ENCODE data around the gene DNAAF3.

Gene DNAAF3

DNA sequence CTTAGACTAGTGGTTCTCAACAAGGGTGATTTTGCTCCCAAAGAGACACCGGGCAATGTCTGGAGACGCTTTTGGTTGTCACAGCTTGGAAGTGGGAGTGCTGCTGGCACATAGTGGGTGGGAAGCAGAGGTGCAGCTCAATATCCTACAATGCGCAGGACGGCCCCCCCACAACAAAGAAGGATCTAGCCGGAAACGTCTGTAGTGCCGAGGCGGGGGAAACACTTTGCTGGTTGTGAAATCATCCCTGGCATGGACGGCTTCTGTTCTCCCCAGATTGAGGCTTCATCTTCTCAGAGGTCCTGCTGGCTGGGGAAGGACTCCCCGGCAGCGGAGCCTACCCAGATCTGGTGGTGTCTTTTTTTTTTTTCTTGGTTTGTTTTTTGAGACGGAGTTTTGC is 27.1 kb upstream of the DNAAF3 start:
- H3K36me3 ChIP-seq (ENCODE audit: control insufficient read depth in 1 of 2, insufficient read depth in 2 of 2, low read depth in 1 of 2, low read length in 2 of 2): peaks cover 0 to 11% of the 10 kb centered on the region in 2 experiments
- no peak overlapping the region for H3K4me2 ChIP-seq (ENCODE audit: low read length, poor library complexity, severe bottlenecking)
- 91% methylated on average over 12 of the region's 12 CpGs for WGBS
- no peak for DNase-seq
- H2BK12ac ChIP-seq (ENCODE audit: low read length in 2 of 2): no peak overlapping the region
- no peak overlapping the region for H3K23ac ChIP-seq (ENCODE audit: low read length in 2 of 2)
- H2BK5ac ChIP-seq (ENCODE audit: low read depth, low read length, poor library complexity, severe bottlenecking): no peak overlapping the region
- no peak overlapping the region for H2AFZ ChIP-seq (ENCODE audit: low read depth, low read length)
- no peak overlapping the region for H3K4ac ChIP-seq (ENCODE audit: low read depth in 1 of 2, low read length in 2 of 2)
- no peaks in the 10 kb centered on the region for H3K79me1 ChIP-seq (replicated peaks; ENCODE audit: low read length, poor library complexity, severe bottlenecking)
- H4K91ac ChIP-seq (ENCODE audit: low read length): no peak overlapping the region
- no peak overlapping the region for H2BK120ac ChIP-seq (ENCODE audit: low read depth, low read length)
- H2BK15ac ChIP-seq (ENCODE audit: low read depth, poor library complexity, severe bottlenecking): no peak overlapping the region
- H3K9me3 ChIP-seq (ENCODE audit: control insufficient read depth, low read length): no peaks in the 10 kb centered on the region
- H4K8ac ChIP-seq (ENCODE audit: low read length): no peak overlapping the region
- peaks cover 6% of the 10 kb centered on the region for H3K4me1 ChIP-seq (ENCODE audit: control insufficient read depth, insufficient read depth, low read depth, low read length)
- no peak overlapping the region for H3K27ac ChIP-seq (ENCODE audit: low read length, poor library complexity, severe bottlenecking)
- peaks cover 0 to 7% of the 10 kb centered on the region in 2 experiments for H3K27me3 ChIP-seq (ENCODE audit: control insufficient read depth in 1 of 2, insufficient read depth in 1 of 2, low read length in 2 of 2)
- H3K9ac ChIP-seq (ENCODE audit: low read length): no peak overlapping the region
- no peak overlapping the region for H3K18ac ChIP-seq (ENCODE audit: low read depth in 1 of 2, low read length in 2 of 2)
- H3K14ac ChIP-seq (ENCODE audit: low read length in 2 of 2): no peak overlapping the region
- no peak overlapping the region for H2AK5ac ChIP-seq (ENCODE audit: low read length, severe bottlenecking)
- H3K4me3 ChIP-seq (ENCODE audit: insufficient read depth in 1 of 2, low read depth in 1 of 2, low read length in 2 of 2): no peak overlapping the region

DNA sequence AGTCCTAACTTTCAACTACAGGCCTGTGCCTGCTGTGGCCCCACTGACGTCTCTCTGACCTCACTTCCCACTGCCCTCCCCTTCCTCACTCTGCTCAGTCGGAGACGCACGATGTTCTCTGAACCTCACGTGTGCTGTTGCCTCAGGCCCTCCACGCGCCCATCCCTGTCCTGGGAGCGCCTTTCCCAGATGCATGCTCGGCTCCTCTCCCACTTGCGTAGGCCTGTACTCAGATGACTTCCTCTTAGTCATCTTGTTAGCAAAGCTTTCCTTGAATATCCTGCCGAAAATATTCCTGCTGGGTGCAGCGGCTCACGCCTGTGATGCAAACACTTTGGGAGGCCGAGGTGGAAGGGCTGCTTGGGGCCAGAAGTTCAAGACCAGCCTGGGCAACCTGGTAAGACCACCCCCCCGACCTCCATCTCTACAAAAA is 23.0 kb upstream of the DNAAF3 start:
- no peak overlapping the region for H3K23ac ChIP-seq (ENCODE audit: low read length in 2 of 2)
- no peak overlapping the region for H3K4ac ChIP-seq (ENCODE audit: low read depth in 1 of 2, low read length in 2 of 2)
- H4K8ac ChIP-seq (ENCODE audit: low read length): peak overlapping the region; percentile 7
- no peak overlapping the region for H2BK12ac ChIP-seq (ENCODE audit: low read length in 2 of 2)
- no peak overlapping the region for H2BK15ac ChIP-seq (ENCODE audit: low read depth, poor library complexity, severe bottlenecking)
- peak overlapping the region; percentile 56 for H2AFZ ChIP-seq (ENCODE audit: low read depth, low read length)
- H3K9me3 ChIP-seq (ENCODE audit: control insufficient read depth, low read length): no peaks in the 10 kb centered on the region
- H3K36me3 ChIP-seq (ENCODE audit: control insufficient read depth in 1 of 2, insufficient read depth in 2 of 2, low read depth in 1 of 2, low read length in 2 of 2): no peaks in the 10 kb centered on the region
- H3K14ac ChIP-seq (ENCODE audit: low read length in 2 of 2): peak overlapping the region in 1 of 2 experiments; percentile 11
- H3K4me2 ChIP-seq (ENCODE audit: low read length, poor library complexity, severe bottlenecking): no peak overlapping the region
- H3K4me3 ChIP-seq (ENCODE audit: insufficient read depth in 1 of 2, low read depth in 1 of 2, low read length in 2 of 2): no peak overlapping the region
- H3K9ac ChIP-seq (ENCODE audit: low read length): peak overlapping the region; percentile 70
- WGBS: 58% methylated on average over 14 of the region's 15 CpGs
- peak; percentile 92 for DNase-seq
- H2BK120ac ChIP-seq (ENCODE audit: low read depth, low read length): no peak overlapping the region
- H3K18ac ChIP-seq (ENCODE audit: low read depth in 1 of 2, low read length in 2 of 2): peak overlapping the region in 1 of 2 experiments; percentile 43
- peaks cover 6% of the 10 kb centered on the region for H3K4me1 ChIP-seq (ENCODE audit: control insufficient read depth, insufficient read depth, low read depth, low read length)
- H2AK5ac ChIP-seq (ENCODE audit: low read length, severe bottlenecking): no peak overlapping the region
- H3K27ac ChIP-seq (ENCODE audit: low read length, poor library complexity, severe bottlenecking): no peak overlapping the region
- no peak overlapping the region for H4K91ac ChIP-seq (ENCODE audit: low read length)
- H3K79me1 ChIP-seq (replicated peaks; ENCODE audit: low read length, poor library complexity, severe bottlenecking): no peaks in the 10 kb centered on the region
- H2BK5ac ChIP-seq (ENCODE audit: low read depth, low read length, poor library complexity, severe bottlenecking): no peak overlapping the region
- peaks cover 0 to 19% of the 10 kb centered on the region in 2 experiments for H3K27me3 ChIP-seq (ENCODE audit: control insufficient read depth in 1 of 2, insufficient read depth in 1 of 2, low read length in 2 of 2)

DNA sequence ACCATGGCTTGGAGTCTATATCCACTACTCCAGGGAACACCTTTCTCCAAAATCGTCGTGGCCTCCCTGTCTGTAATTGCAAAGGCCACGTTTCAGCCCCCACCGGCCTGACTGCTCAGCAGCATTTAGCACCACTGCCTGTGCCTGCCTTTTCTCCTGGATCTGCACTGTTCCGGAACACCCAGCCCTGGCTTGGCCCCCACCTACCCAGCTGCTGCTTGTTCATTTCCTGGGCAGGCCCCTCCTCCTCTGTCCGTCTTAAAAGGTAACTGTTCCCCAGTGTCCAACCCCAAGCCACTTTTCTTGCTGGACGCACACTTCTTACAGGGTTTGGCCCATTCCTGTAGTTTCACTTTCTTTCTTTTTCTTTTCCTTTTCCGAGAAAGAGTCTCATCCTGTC is 22.2 kb upstream of the DNAAF3 start:
- no peak for DNase-seq
- Histone ChIP-seq H3K36me3 (ENCODE audit: control insufficient read depth in 1 of 2, insufficient read depth in 2 of 2, low read depth in 1 of 2, low read length in 2 of 2) (no peaks in the 10 kb centered on the region), H2BK15ac (ENCODE audit: low read depth, poor library complexity, severe bottlenecking) (no peak overlapping the region), H3K23ac (ENCODE audit: low read length in 2 of 2) (peak overlapping the region in 1 of 2 experiments; percentile 83), H3K79me1 (replicated peaks; ENCODE audit: low read length, poor library complexity, severe bottlenecking) (no peaks in the 10 kb centered on the region), H2AK5ac (ENCODE audit: low read length, severe bottlenecking) (no peak overlapping the region), H3K27me3 (ENCODE audit: control insufficient read depth in 1 of 2, insufficient read depth in 1 of 2, low read length in 2 of 2) (peaks cover 0 to 19% of the 10 kb centered on the region in 2 experiments), H3K18ac (ENCODE audit: low read depth in 1 of 2, low read length in 2 of 2) (peak overlapping the region in 1 of 2 experiments; percentile 78), H4K8ac (ENCODE audit: low read length) (no peak overlapping the region), H2BK12ac (ENCODE audit: low read length in 2 of 2) (peak overlapping the region in 1 of 2 experiments; percentile 31), H3K27ac (ENCODE audit: low read length, poor library complexity, severe bottlenecking) (no peak overlapping the region), H3K4me2 (ENCODE audit: low read length, poor library complexity, severe bottlenecking) (no peak overlapping the region), H2AFZ (ENCODE audit: low read depth, low read length) (no peak overlapping the region), H3K4ac (ENCODE audit: low read depth in 1 of 2, low read length in 2 of 2) (no peak overlapping the region), H3K4me3 (ENCODE audit: insufficient read depth in 1 of 2, low read depth in 1 of 2, low read length in 2 of 2) (no peak overlapping the region), H3K9ac (ENCODE audit: low read length) (peak overlapping the region; percentile 70), H3K4me1 (ENCODE audit: control insufficient read depth, insufficient read depth, low read depth, low read length) (peaks cover 6% of the 10 kb centered on the region), H2BK5ac (ENCODE audit: low read depth, low read length, poor library complexity, severe bottlenecking) (no peak overlapping the region), H2BK120ac (ENCODE audit: low read depth, low read length) (no peak overlapping the region), H4K91ac (ENCODE audit: low read length) (no peak overlapping the region), H3K9me3 (ENCODE audit: control insufficient read depth, low read length) (no peaks in the 10 kb centered on the region), H3K14ac (ENCODE audit: low read length in 2 of 2) (peak overlapping the region in 1 of 2 experiments; percentile 28)
- WGBS: 74% methylated on average over 8 of the region's 8 CpGs

DNA sequence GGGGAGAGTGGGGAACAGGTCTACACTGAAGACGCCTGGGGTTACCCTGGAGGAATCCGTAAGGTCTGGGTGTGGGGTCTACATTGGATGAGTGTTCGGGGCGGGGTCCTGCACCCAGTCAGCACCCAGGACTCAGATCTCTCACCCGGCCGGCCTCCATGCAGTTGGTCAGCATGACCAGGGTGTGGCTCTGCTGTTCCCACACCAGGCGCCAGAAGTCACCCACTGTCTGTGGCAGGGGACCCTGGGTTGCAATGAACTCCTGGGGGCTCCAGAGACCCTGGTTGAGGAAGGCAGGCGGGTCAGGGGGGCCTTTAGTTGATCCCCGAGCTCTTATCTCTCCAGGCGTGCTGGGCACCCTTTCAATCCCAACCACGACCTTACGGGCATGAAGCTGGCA is 19.7 kb upstream of the DNAAF3 start:
- Histone ChIP-seq H2BK12ac (ENCODE audit: low read length in 2 of 2) (no peak overlapping the region), H3K79me1 (replicated peaks; ENCODE audit: low read length, poor library complexity, severe bottlenecking) (no peaks in the 10 kb centered on the region), H2BK15ac (ENCODE audit: low read depth, poor library complexity, severe bottlenecking) (no peak overlapping the region), H3K23ac (ENCODE audit: low read length in 2 of 2) (no peak overlapping the region), H4K8ac (ENCODE audit: low read length) (no peak overlapping the region), H3K4me1 (ENCODE audit: control insufficient read depth, insufficient read depth, low read depth, low read length) (peaks cover 6% of the 10 kb centered on the region), H3K27ac (ENCODE audit: low read length, poor library complexity, severe bottlenecking) (no peak overlapping the region), H3K27me3 (ENCODE audit: control insufficient read depth in 1 of 2, insufficient read depth in 1 of 2, low read length in 2 of 2) (peaks cover 0 to 31% of the 10 kb centered on the region in 2 experiments), H3K9ac (ENCODE audit: low read length) (no peak overlapping the region), H4K91ac (ENCODE audit: low read length) (no peak overlapping the region), H3K4me3 (ENCODE audit: insufficient read depth in 1 of 2, low read depth in 1 of 2, low read length in 2 of 2) (no peak overlapping the region), H3K4ac (ENCODE audit: low read depth in 1 of 2, low read length in 2 of 2) (no peak overlapping the region), H2BK120ac (ENCODE audit: low read depth, low read length) (no peak overlapping the region), H3K18ac (ENCODE audit: low read depth in 1 of 2, low read length in 2 of 2) (no peak overlapping the region), H2AFZ (ENCODE audit: low read depth, low read length) (no peak overlapping the region), H2BK5ac (ENCODE audit: low read depth, low read length, poor library complexity, severe bottlenecking) (no peak overlapping the region), H2AK5ac (ENCODE audit: low read length, severe bottlenecking) (no peak overlapping the region), H3K14ac (ENCODE audit: low read length in 2 of 2) (no peak overlapping the region), H3K9me3 (ENCODE audit: control insufficient read depth, low read length) (no peaks in the 10 kb centered on the region), H3K4me2 (ENCODE audit: low read length, poor library complexity, severe bottlenecking) (no peak overlapping the region), H3K36me3 (ENCODE audit: control insufficient read depth in 1 of 2, insufficient read depth in 2 of 2, low read depth in 1 of 2, low read length in 2 of 2) (no peaks in the 10 kb centered on the region)
- no peak for DNase-seq
- WGBS: 78% methylated on average over 12 of the region's 12 CpGs

Measured in mesenchymal stem cell (in vitro differentiated cells and primary cell).